ENCODE data around the gene MRPL30.
"Not testable (repeated sequence)": the region's sequence is repeated elsewhere in the genome, so short reads cannot be mapped to it uniquely, and the experiment has no call there.

MRPL30 gene

DNA sequence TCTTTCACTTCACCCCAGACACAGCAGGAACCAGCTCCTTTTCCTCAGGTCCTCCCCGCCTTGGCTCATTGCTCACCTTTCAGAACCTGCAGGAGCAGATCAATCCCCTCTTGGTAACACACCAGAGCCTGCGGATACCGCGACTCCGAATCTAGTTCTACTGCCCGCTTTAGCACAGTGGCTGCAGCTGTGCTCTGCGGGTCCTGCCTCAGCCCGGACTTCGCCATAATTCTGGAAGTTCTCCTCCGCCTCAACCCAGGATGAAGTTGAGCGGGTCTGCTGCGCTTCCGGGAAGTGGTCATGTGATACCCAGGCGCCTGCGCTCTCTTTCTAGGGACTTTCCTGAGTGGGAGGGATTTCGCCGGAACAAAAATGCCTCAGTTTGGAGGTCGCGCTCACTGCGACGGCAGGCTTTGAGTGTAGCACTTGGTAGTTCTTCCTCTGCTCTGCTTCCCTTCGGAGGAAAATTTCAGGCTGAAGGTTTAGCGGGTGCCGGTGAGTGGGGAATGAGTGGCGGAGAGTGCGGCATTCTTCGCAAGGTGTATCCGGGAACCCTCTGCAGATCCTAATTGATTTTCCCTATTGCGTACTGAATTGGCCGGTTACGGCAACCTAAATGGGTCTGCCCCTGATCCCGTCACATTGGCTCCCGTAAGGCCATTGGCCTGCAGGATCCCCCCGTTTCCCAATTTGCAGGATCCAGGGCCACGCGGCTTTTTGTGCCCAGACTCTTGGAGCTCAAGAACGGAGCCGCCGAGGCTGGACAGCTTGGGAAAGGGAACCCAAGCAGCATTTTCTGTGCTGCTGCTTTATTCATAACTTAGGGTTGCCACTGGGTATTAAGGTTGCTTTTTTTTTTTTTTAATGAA, at the start of gene MRPL30, which contains the start of gene MITD1:
MRPL30 (plus strand) TSS at position 430 of the 869 bp plus-strand sequence. CDS start 5,020 bp downstream, outside the sequence.
MITD1 (minus strand) TSS at position 304 of the 869 bp plus-strand sequence; CDS start at position 227, 77 bp downstream.
- TF ChIP-seq, protein P1, sequence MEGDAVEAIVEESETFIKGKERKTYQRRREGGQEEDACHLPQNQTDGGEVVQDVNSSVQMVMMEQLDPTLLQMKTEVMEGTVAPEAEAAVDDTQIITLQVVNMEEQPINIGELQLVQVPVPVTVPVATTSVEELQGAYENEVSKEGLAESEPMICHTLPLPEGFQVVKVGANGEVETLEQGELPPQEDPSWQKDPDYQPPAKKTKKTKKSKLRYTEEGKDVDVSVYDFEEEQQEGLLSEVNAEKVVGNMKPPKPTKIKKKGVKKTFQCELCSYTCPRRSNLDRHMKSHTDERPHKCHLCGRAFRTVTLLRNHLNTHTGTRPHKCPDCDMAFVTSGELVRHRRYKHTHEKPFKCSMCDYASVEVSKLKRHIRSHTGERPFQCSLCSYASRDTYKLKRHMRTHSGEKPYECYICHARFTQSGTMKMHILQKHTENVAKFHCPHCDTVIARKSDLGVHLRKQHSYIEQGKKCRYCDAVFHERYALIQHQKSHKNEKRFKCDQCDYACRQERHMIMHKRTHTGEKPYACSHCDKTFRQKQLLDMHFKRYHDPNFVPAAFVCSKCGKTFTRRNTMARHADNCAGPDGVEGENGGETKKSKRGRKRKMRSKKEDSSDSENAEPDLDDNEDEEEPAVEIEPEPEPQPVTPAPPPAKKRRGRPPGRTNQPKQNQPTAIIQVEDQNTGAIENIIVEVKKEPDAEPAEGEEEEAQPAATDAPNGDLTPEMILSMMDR (IDR thresholded peaks at IDR 0.05), result no peak
- TF ChIP-seq ZFX (IDR thresholded peaks at IDR 0.05; ENCODE audit: borderline replicate concordance), result no peak
- peak within 1 kb of the TSS; percentile 72 for H3K27ac ChIP-seq

DNA sequence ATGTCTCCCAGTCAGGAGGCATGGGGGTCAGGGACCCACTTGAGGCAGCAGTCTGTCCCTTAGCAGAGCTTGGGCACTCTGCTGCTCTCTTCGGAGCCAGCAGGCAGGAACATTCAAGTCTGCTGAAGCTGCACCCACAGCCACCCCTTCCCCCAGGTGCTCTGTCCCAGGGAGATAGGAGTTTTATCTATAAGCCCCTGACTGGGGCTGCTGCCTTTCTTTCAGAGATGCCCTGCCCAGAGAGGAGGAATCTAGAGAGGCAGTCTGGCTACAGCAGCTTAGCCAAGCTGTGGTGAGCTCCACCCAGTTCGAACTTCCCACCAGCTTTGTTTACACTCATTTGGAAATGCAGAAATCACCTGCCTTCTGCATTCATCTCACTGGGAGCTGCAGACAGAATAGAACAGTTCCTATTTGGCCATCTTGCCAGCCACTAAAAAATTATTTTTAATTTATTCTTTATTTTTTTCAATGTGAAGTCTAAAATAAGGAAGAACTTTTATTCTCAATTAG, 45.9 kb upstream of the MRPL30 start:
- H3K27ac ChIP-seq, result not testable (repeated sequence)

DNA sequence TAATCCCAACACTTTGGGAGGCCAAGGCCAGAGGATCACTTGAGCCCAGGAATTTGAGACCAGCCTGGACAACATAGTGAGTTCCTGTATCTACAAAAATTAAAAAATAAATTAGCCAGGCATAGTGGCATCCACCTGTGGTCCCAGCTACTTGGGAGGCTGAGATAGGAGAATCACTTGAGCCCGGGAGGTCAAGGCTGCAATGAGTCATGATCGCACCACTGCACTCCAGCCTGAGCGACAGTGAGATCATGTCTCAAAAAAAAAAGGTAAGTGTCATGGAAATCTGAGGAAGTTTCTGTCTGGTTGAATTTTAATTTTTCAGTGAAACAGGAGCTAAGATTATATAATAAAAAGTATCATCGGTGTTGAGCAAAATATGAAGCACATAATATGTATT, 42.0 kb upstream of the MRPL30 start:
- no peak overlapping the region for H3K27ac ChIP-seq
- no peak for TF ChIP-seq ZFX (IDR thresholded peaks at IDR 0.05; ENCODE audit: borderline replicate concordance)
- TF ChIP-seq, protein P1 (IDR thresholded peaks at IDR 0.05), result no peak

DNA sequence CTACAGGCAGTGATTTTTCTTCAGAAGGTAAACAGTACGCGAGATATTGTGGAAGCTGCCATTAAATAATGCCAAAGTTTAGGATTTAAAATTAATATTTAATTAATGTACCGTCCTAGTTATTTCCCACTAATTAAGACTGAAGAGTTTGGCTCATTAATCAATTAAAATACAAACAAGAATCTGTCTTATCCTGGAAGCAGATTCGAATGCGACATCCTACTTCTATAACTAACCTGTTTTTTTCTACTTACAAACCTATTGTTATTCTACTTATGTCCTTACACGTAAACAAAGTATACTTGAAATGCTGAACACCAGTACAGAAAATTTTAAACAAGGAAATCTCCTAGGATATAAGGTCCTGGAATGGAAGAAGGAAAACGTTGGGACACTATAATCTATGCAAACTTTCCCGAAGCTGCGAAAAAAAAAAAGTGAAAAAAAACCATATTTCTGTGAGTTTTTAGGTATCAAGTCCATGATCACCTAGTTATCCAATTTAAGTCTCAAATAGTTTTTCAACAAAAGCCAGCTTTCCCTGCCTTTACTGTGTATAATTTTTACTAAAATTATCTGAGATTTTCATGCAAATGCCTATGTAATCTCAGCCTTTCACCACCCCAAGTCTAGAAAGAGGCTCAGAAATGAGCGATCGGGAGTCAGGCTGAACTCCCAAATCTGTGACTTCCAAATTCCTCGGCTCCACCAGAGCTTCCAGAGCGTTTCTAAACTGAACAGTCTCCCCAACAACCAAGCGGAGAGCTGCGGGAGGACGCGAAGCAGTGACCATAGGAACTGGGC, 40.7 kb upstream of the MRPL30 start:
- no peak for TF ChIP-seq ZFX (IDR thresholded peaks at IDR 0.05; ENCODE audit: borderline replicate concordance)
- TF ChIP-seq, protein P1 (IDR thresholded peaks at IDR 0.05), result no peak
- H3K27ac ChIP-seq, result peak overlapping the region; percentile 90

DNA sequence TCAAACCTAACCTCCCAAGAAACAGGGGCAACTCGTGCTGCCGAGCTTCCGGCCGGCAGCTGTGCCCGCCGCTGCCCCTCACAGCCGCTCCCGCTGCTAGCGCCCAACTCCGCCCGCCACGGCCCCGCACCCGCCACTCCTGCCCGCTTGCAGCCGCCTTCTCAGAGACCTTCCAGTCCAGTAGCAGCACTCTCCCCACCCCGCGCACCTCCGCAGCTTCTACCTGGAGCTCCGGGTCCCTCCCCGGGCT, 40.2 kb upstream of the MRPL30 start:
- no peak for TF ChIP-seq ZFX (IDR thresholded peaks at IDR 0.05; ENCODE audit: borderline replicate concordance)
- TF ChIP-seq, protein P1 (IDR thresholded peaks at IDR 0.05), result no peak
- H3K27ac ChIP-seq, result peak overlapping the region; percentile 90

DNA sequence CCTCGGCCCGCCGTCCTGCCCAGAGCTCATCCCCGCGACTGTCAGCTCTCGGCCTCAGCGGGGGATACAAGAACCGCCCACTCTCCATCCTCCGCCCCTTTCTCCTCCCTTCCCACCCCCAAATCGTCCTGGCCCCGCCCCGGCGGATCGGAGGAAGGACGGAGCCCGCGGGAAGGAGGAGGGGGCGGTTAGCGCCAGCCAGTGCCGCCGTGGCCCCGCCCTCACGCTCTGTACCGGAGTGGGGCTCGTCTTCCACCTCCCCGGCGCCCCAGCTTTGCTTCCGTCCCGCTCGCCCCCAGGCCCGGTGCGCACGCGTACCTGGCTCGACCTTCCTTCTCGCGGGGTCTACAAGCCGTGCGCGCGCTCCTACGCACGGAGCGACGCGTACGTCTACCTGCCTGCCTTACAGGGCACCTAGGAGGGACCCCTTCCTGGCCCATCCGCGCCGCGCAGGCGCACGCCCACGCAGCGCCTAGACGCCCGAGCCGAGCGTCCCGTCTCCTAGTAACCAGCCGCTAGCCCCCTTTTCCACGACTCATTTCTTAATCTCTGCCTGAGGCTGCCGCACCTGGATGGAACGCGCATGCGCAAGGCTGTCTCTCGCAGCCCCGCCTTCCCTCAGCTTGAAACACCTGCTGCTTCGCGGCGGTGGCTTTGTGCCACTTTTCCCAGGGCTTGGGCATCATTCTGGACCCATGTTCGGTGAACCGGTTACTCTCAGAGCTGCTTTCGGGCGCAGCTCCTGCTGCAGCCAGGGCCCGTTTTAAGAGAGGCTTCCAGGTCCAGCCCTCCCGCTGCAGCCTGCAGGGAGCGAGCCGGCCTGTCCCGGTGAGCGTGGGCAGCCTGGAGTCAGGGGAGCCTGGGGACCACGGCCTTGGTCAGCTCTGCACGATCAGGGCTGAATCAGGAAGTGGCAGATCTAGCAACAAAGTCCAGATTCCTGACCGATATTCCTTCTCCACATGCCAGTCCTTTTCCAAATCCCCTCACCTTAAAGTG, 39.6 kb upstream of the MRPL30 start, which contains the start of gene C2orf15:
C2orf15 (plus strand) TSS at position 598 of the 999 bp plus-strand sequence. CDS start 8,852 bp downstream, outside the sequence.
- TF ChIP-seq ZFX (IDR thresholded peaks at IDR 0.05; ENCODE audit: borderline replicate concordance), result no peak
- TF ChIP-seq, protein P1 (IDR thresholded peaks at IDR 0.05), result no peak
- H3K27ac ChIP-seq, result peak within 1 kb of the TSS; percentile 90

DNA sequence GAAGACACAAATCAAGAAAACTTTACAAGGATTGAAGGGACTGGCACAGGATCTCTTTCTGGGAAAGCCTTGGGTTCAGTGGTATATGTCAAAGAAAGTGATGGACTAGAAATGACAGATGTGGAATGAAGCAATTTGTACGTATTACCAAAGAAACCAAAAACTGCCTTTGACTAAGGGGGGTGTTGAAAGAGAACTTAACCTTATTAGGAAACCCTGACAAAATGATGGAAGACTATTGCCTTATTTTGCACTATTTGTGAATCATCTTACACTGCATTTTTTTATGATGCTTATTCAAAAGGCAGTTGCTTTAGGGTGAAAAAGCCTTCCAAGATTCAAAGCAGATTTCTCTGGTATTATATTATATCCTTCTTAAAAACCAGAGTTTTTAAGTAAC, 30.3 kb upstream of the MRPL30 start:
- H3K27ac ChIP-seq, result no peak overlapping the region
- TF ChIP-seq, protein P1 (IDR thresholded peaks at IDR 0.05), result no peak
- no peak for TF ChIP-seq ZFX (IDR thresholded peaks at IDR 0.05; ENCODE audit: borderline replicate concordance)
